Articular chondrocyte of knee joint (primary cell): ENCODE measurements around the gene CCDC33. TPM values are rescaled to one million over a fixed set of nuclear protein-coding genes. Genes with fewer than 3 reads are reported as not detected.

Experiments used
- total RNA-seq: library from RNA; depleted of rRNA; stranded (reverse); fragments of >200 nt; gene quantifications from 2 replicates; pipeline ENCODE4 v1.2.3, GENCODE V29; 2012

Gene CCDC33
- total RNA-seq, result not detected in 2 replicates

DNA sequence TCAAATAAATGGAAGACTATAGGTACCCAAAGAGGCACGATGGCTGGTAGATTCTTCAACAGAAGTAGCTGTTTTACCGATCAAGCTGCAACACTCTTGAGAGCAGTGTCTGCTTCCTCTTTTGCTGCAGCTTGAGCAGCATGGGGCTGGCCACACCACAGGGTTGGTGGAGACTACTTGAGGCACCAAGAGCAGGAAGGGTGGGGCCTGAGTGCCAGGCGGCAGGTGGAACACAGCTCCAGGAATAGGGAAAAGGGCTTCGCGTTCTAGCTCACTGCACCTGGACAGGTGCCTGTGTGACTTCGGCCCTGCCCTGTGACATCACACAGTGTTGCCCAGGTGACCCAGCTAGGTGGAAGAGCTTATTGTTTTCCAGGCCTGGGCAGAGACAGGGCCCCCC lies at the start of gene CCDC33:
Gene CCDC33, plus strand, starts transcription at position 365 of the 400 bp plus-strand sequence. CDS start 394 bp downstream, outside the sequence.

DNA sequence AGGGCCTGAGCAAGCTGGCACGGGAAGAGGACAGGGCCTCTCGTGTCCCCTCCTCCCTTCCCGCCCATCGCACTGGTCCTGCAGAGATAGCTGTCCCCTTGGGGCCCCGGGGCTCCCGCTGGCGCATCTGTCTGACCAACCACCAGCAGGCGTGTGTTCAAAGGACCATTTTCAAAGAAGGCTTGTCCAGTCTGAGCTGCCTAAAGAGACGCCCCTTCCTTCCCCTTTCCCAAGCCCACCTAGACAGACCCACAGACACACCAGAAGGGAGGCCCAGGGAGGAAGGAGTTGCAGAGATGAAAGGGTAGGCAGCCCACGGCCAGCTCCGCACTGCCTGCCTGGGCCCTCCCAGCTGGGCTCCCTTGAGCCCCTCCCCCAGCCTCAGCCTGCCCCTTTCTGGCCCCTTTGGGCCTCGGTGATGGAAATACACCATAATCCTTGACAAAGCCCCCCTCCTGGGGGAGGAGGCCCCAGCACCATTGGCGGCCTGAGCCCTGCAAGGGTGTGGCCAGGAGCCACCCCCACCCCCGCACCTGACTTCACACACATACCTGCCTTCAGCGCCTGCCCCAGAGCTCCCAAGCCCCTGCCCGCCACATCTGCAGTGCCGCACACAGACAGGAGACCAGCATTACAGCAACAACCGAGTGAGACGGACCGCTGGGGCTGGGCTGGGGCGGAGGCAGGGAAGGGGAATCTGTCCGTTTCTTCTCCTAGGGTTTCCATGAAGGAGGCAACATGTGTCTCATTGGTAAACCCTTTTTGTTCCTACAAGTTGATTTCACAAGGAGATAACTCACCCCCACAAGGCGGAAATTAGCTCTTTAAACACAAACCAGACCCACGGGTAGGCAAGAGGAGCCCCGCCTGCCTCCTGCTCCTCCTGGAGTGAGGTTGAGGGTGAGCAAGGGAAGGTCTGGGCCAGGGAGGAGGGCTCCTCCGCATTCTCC lies 33.4 kb upstream of the CCDC33 start, which contains the start of gene STRA6:
Gene STRA6, minus strand, starts transcription at position 336 of the 950 bp plus-strand sequence. CDS start 520 bp downstream, outside the sequence.

DNA sequence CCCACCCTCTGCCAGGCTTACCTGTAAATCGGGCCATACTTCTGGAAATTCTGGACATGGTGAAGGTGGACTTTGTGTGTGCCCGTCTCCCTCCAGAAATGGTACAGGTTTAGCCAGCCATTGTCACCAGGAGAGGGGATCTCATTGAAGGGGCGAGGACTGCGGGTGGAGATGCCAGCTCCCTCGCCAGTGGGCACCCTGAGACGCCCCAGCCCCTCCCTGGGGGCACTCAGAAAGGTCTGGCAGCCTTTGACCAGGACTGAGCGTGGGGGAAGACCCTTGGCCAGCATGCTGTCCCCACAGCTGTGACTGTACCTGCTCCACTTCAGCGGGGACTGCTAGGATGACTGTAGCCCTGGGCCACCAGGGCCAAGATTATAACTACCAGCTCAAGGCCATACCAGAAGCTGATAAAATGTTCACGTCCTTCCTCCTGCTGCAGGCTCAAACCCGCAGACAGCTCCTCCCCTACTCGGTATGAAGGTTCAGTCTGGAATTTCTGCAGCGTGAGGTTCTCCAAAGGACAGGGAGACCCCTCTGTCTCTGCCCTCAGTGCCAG lies 131.2 kb downstream of the CCDC33 start, which contains the start of gene CYP11A1:
Gene CYP11A1, minus strand, starts transcription at position 351 of the 559 bp plus-strand sequence. Its CDS starts 61 bp downstream, at position 290.

Other genes with a start within 250 kb of the CCDC33 start
- 10.3 and 12.4 TPM in 2 replicates for gene STOML1, start 244.0 kb upstream of the CCDC33 start, total RNA-seq
- 22.9 and 28.4 TPM in 2 replicates for gene PML, start 241.6 kb upstream of the CCDC33 start, total RNA-seq
- 0.11 and 0.13 TPM in 2 replicates for gene GOLGA6A, start 153.8 kb upstream of the CCDC33 start, total RNA-seq
- gene ISLR2, start 105.7 kb upstream of the CCDC33 start, total RNA-seq, result not detected in 2 replicates
- 250 and 302 TPM in 2 replicates for gene ISLR, start 62.6 kb upstream of the CCDC33 start, total RNA-seq
- gene STRA6, start 33.5 kb upstream of the CCDC33 start, total RNA-seq, result 0.39 and 0.86 TPM in 2 replicates
- 4.6 and 5.2 TPM in 2 replicates for gene CYP11A1, start 131.3 kb downstream of the CCDC33 start, total RNA-seq
- gene SEMA7A, start 197.6 kb downstream of the CCDC33 start, total RNA-seq, result 7.1 and 12.7 TPM in 2 replicates
- 38.0 and 40.0 TPM in 2 replicates for gene UBL7, start 224.8 kb downstream of the CCDC33 start, total RNA-seq